HCT116 (cell line): Measurements from ENCODE around the gene ATP13A5. TPM values are rescaled to one million over a fixed set of nuclear protein-coding genes. Genes with fewer than 3 reads are reported as not detected.
A peak's percentile ranks its signal among the peaks of the same experiment; 100 is the strongest.

Experiments
- ATAC-seq: fragments of 200-7000 bp; cut with Tn5 transposase; 2 replicates; pipeline ENCODE4 v1.9.1; 2020; ENCODE audit warnings: mild to moderate bottlenecking, moderate library complexity
- BruUV-seq: library from RNA; stranded (reverse); fragments of 400-500 nt; replicated peaks from 2 replicates; lab custom pipeline; 2021; lab: Mats Ljungman, UMichigan
- CTCF ChIA-PET: fragments of 300-600 bp; sonication (Branson Sonifier 250); formaldehyde crosslinking; loops from one replicate; lab custom pipeline; 2021; ENCODE audit warnings: antibody characterized with exemption; lab: Charles Lee
- POLR2A ChIA-PET: fragments of 300-600, 350-600 bp; sonication (Branson Sonifier 250); formaldehyde crosslinking; loops from one replicate; lab custom pipeline; 2021; ENCODE audit warnings: antibody characterized with exemption; lab: Charles Lee
- RAD21 ChIA-PET, 2 experiments: fragments of 300-600 bp; sonication (Branson Sonifier 250); formaldehyde crosslinking; loops; one replicate each; lab custom pipeline; 2023; ENCODE audit warnings: low total read pairs in 2 of 2; ENCODE audit not compliant: uncharacterized antibody in 2 of 2, unreplicated experiment in 2 of 2, low non-redundant PET in 1 of 2; lab: Charles Lee
- DNase-seq: peaks from one replicate; pipeline ENCODE4 v3.0.0-alpha.2; 2010; ENCODE audit warnings: low read depth, low spot score
- H2AFZ ChIP-seq: fragments of 200-600 bp; shearing (Covaris generic), sonication (generic); 2 replicates; pipeline ENCODE4 v1.6.1; 2017; ENCODE audit warnings: low read depth, mixed run types, mixed read lengths, antibody characterized with exemption, low read length; ENCODE audit not compliant: poor library complexity, severe bottlenecking
- H3K27ac ChIP-seq: 2 replicates; pipeline ENCODE4 v1.5.1; 2012; ENCODE audit warnings: low read depth, low read length
- H3K27me3 ChIP-seq: fragments of 200-600 bp; sonication (generic); 2 replicates; pipeline ENCODE4 v1.6.1; 2016; ENCODE audit warnings: mixed run types, low read length, mixed read lengths; ENCODE audit not compliant: insufficient read depth
- H3K36me3 ChIP-seq, 2 experiments: fragments of 200-500 bp in 1 of 2; fragments of 200-600 bp in 1 of 2; sonication (Bioruptor generic) in 1 of 2; sonication (generic) in 1 of 2; 2 replicates each; pipeline versions ENCODE4 v1.5.1 to v1.6.1; 2014 to 2016; ENCODE audit warnings: low read length in 2 of 2, inconsistent platforms in 1 of 2, mixed read lengths in 1 of 2, mixed run types in 1 of 2; ENCODE audit not compliant: insufficient read depth in 2 of 2, control insufficient read depth in 1 of 2
- H3K4me1 ChIP-seq, 2 experiments: fragments of 200-600 bp in 1 of 2; sonication (generic) in 1 of 2; 2 replicates each; pipeline versions ENCODE4 v1.5.1 to v1.6.1; 2012 to 2017; ENCODE audit warnings: low read length in 2 of 2, inconsistent platforms in 1 of 2, mild to moderate bottlenecking in 1 of 2, mixed read lengths in 1 of 2, mixed run types in 1 of 2, moderate library complexity in 1 of 2; ENCODE audit not compliant: insufficient read depth in 2 of 2, control insufficient read depth in 1 of 2
- H3K4me2 ChIP-seq: fragments of 200-600 bp; sonication (generic); 2 replicates; pipeline ENCODE4 v1.6.1; 2017; ENCODE audit warnings: mixed run types, low read length, mixed read lengths
- H3K4me3 ChIP-seq, 2 experiments: fragments of 200-600 bp in 1 of 2; sonication (generic) in 1 of 2; replicated peaks in 1 of 2; 2 replicates each; pipeline ENCODE4 v1.5.1; 2011 to 2016; ENCODE audit warnings: low read length in 2 of 2, control low read depth in 1 of 2, low read depth in 1 of 2, mild to moderate bottlenecking in 1 of 2, mixed read lengths in 1 of 2, mixed run types in 1 of 2
- H3K79me2 ChIP-seq: fragments of 200-600 bp; sonication (generic); 2 replicates; pipeline ENCODE4 v1.6.1; 2017; ENCODE audit warnings: mild to moderate bottlenecking, mixed run types, low read length, moderate library complexity, mixed read lengths; ENCODE audit not compliant: insufficient read depth
- H3K9ac ChIP-seq: fragments of 200-600 bp; sonication (generic); 2 replicates; pipeline ENCODE4 v1.6.1; 2016; ENCODE audit warnings: low read length, mixed read lengths
- H3K9me2 ChIP-seq: fragments of 200-600 bp; sonication (generic), shearing (Covaris generic); 2 replicates; pipeline ENCODE4 v1.6.1; 2017; ENCODE audit warnings: mixed run types, mild to moderate bottlenecking, moderate library complexity; ENCODE audit not compliant: insufficient read depth
- H3K9me3 ChIP-seq, 2 experiments: fragments of 200-500 bp in 1 of 2; fragments of 200-600 bp in 1 of 2; sonication (Bioruptor generic) in 1 of 2; sonication (generic) in 1 of 2; 2 replicates each; pipeline ENCODE4 v1.6.1; 2014 to 2017; ENCODE audit warnings: low read length in 2 of 2, mixed read lengths in 2 of 2, inconsistent platforms in 1 of 2, low read depth in 1 of 2, mild to moderate bottlenecking in 1 of 2, mixed run types in 1 of 2, moderate library complexity in 1 of 2; ENCODE audit not compliant: control insufficient read depth in 1 of 2, insufficient read depth in 1 of 2
- H4K20me1 ChIP-seq: fragments of 200-600 bp; sonication (generic), shearing (Covaris generic); 2 replicates; pipeline ENCODE4 v1.6.1; 2017; ENCODE audit warnings: mixed run types, mild to moderate bottlenecking, moderate library complexity; ENCODE audit not compliant: insufficient read depth
- POLR2A ChIP-seq: IDR thresholded peaks from 2 replicates; pipeline ENCODE4 v1.7.0; 2011; ENCODE audit warnings: borderline replicate concordance; ENCODE audit not compliant: insufficient read depth, insufficient read length; ENCODE audit errors: extremely low read depth
- RAD21 ChIP-seq: IDR thresholded peaks from 2 replicates; pipeline ENCODE4 v1.6.1; 2012; ENCODE audit warnings: low read depth, mild to moderate bottlenecking
- SIN3A ChIP-seq: IDR thresholded peaks from 2 replicates; pipeline ENCODE4 v1.6.1; 2012; ENCODE audit warnings: low read depth
- SRF ChIP-seq: IDR thresholded peaks from 2 replicates; pipeline ENCODE4 v1.6.1; 2012; ENCODE audit warnings: low read depth
- ZBTB33 ChIP-seq: IDR thresholded peaks from 2 replicates; pipeline ENCODE4 v1.6.1; 2011; ENCODE audit warnings: mild to moderate bottlenecking, low read length, moderate library complexity; ENCODE audit not compliant: insufficient replicate concordance; ENCODE audit errors: extremely low read depth
- intact Hi-C: fragments of 100-400 bp; cut with micrococcal nuclease; formaldehyde crosslinking; loops from 2 replicates; pipeline ENCODE4 v1.10.0; 2022
- total RNA-seq: library from RNA; stranded (reverse); gene quantifications from one replicate; pipeline ENCODE4 v1.2.1, GENCODE V29; 2021; ENCODE audit not compliant: unreplicated experiment
- TF ChIP-seq, protein P1 (sequence below), 3 experiments: fragments of 200-600 bp in 1 of 3; sonication (generic) in 1 of 3; IDR thresholded peaks in 2 of 3; conservative IDR thresholded peaks in 1 of 3; 2 replicates each; pipeline ENCODE4 v1.5.1; 2012 to 2017; ENCODE audit warnings: low read depth in 2 of 3, low read length in 2 of 3, antibody characterized with exemption in 1 of 3, borderline replicate concordance in 1 of 3, control low read depth in 1 of 3, mild to moderate bottlenecking in 1 of 3, mixed read lengths in 1 of 3, mixed run types in 1 of 3, moderate library complexity in 1 of 3; ENCODE audit not compliant: insufficient read depth in 1 of 3

ATP13A5 gene
- total RNA-seq, 1 experiment from 2014 or later: not detected

GRCh38 chr3:193317682-193318300 is 60.8 kb downstream of the ATP13A5 start (continued):
- no peak for TF ChIP-seq ZBTB33
- no peak for TF ChIP-seq RAD21
- no peak for TF ChIP-seq POLR2A
- no peak for TF ChIP-seq SIN3A
- TF ChIP-seq SRF: no peak
- TF ChIP-seq, all 23 proteins: peak for 0

- BruUV-seq: no TSS peak
- Histone ChIP-seq H3K79me2 (no peaks in the 10 kb centered on the region), H2AFZ (no peak overlapping the region), H3K27me3 (peaks cover 26% of the 10 kb centered on the region; the same call in 1 of the 2 replicates), H3K4me1 (no peaks in the 10 kb centered on the region), H3K9ac (no peak overlapping the region), H3K36me3 (no peaks in the 10 kb centered on the region), H3K4me3 (no peak overlapping the region), H3K9me2 (no peaks in the 10 kb centered on the region), H3K9me3 (no peaks in the 10 kb centered on the region), H4K20me1 (no peaks in the 10 kb centered on the region), H3K4me2 (no peak overlapping the region), H3K27ac (no peak overlapping the region)
- no peak for TF ChIP-seq POLR2A
- TF ChIP-seq, protein P1, sequence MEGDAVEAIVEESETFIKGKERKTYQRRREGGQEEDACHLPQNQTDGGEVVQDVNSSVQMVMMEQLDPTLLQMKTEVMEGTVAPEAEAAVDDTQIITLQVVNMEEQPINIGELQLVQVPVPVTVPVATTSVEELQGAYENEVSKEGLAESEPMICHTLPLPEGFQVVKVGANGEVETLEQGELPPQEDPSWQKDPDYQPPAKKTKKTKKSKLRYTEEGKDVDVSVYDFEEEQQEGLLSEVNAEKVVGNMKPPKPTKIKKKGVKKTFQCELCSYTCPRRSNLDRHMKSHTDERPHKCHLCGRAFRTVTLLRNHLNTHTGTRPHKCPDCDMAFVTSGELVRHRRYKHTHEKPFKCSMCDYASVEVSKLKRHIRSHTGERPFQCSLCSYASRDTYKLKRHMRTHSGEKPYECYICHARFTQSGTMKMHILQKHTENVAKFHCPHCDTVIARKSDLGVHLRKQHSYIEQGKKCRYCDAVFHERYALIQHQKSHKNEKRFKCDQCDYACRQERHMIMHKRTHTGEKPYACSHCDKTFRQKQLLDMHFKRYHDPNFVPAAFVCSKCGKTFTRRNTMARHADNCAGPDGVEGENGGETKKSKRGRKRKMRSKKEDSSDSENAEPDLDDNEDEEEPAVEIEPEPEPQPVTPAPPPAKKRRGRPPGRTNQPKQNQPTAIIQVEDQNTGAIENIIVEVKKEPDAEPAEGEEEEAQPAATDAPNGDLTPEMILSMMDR (IDR thresholded peaks at IDR 0.05 in 2 of 3, conservative IDR thresholded peaks at IDR 0.05 in 1 of 3; ENCODE audit: borderline replicate concordance in 1 of 3, insufficient read depth in 1 of 3, low read depth in 2 of 3, low read length in 2 of 3): peak in 2 of 3 experiments; percentile 38 to 46; a peak in 4 of 6 replicates
- ATAC-seq: peak; percentile 73
- ChIA-PET RAD21 (no interaction called here), CTCF (no interaction called here), POLR2A (no interaction called here)
- intact Hi-C loops: no loop called here
- no peak for DNase-seq
Measured at GRCh38 chr3:193314161-193314560, 64.4 kb downstream of the ATP13A5 start.
